GM12872 (cell line): ENCODE data around the gene NHSL2.

Experiments used
- TF ChIP-seq, protein P1 (sequence below): IDR thresholded peaks from 3 replicates; pipeline ENCODE4 v1.5.1; 2011; ENCODE audit warnings: low read depth, mild to moderate bottlenecking, low read length, moderate library complexity; ENCODE audit not compliant: insufficient read depth

The NHSL2 gene

DNA sequence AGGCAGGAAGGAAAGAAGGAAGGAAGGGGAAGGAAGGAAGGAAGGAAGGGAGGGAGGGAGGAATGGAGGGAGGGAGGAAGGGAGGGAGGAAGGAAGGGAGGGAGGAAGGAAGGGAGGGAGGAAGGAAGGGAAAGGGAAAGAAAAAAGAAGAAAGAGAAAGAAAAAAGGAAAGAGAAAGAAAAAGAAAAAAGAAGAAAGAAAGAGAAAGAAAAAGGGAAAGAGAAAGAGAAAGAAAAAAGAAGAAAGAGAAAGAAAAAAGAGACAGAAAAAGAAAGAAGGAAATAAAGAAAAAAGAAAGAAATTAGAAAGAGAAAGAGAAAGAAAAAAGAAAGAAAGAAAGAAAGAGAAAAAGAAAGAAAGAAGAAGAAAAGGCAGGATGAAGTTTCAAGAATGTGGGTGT is 15.0 kb upstream of the NHSL2 start:
- TF ChIP-seq, protein P1, sequence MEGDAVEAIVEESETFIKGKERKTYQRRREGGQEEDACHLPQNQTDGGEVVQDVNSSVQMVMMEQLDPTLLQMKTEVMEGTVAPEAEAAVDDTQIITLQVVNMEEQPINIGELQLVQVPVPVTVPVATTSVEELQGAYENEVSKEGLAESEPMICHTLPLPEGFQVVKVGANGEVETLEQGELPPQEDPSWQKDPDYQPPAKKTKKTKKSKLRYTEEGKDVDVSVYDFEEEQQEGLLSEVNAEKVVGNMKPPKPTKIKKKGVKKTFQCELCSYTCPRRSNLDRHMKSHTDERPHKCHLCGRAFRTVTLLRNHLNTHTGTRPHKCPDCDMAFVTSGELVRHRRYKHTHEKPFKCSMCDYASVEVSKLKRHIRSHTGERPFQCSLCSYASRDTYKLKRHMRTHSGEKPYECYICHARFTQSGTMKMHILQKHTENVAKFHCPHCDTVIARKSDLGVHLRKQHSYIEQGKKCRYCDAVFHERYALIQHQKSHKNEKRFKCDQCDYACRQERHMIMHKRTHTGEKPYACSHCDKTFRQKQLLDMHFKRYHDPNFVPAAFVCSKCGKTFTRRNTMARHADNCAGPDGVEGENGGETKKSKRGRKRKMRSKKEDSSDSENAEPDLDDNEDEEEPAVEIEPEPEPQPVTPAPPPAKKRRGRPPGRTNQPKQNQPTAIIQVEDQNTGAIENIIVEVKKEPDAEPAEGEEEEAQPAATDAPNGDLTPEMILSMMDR, result no peak

DNA sequence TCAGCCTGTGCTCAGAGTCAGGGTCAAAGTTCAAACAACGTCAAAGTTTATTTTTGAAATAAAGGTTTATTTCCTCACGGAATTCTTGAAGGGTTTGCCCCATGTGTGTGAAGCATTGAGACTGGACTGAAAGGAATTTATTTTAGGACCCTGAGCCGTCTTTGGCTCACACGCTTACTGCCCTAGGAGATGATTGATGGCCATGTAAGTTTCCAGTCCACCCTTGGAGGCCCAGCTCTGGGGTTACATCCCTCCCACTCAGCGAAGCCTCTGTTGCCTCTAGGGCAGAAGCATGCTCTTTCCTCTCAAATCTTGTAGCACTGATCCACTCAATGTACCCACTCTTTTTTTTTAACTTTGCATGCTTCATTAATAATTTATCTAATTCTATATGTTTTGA is 4.5 kb upstream of the NHSL2 start:
- TF ChIP-seq, protein P1, result no peak

DNA sequence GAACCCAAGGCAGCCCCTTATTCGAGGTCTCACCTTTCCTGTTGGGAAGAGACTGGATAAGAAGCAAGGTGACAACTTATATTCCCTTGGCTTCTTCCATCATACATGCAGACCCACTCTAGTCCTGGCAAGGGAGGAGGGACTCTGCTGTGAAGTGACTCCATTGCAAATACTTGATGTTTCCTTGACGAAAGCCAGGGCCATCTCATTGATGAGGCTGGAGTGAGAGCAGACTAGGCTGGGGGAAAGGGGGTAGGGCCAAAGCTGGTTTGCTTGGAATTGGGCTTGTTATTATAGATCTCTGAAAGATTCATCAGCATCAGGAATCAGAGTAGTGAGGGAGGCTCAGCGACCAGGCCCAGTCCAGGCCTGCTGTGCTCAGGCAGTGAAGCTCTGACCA is 2.3 kb upstream of the NHSL2 start:
- TF ChIP-seq, protein P1, result no peak

GRCh38 chrX:71909956-71910355 is 689 bp upstream of the NHSL2 start:
- TF ChIP-seq, protein P1, result no peak

GRCh38 chrX:71910986-71911730 is 513 bp downstream of the NHSL2 start:
- TF ChIP-seq, protein P1, result 0 out of 3 replicates have a peak, but pooled peaks have one; percentile 13

DNA sequence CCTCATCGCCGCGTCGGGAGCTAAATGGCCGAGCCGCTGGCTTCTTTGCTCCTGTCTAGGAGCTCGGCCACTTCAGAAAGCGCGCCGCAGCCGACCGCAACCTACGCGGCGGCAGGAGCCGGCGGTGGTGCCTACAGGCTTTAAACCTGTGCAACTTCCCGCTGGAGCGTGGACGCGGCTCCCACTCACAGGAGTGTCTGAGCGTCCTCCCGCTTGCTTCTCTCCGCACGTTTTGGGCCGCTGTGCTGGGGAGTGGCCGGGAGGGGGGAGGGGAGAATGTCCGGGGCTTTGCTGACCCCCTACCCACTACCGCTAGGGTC is 1.0 kb downstream of the NHSL2 start:
- TF ChIP-seq, protein P1, result no peak

- TF ChIP-seq, protein P1, result no peak
These were observed 1.5 kb downstream of the NHSL2 start for GRCh38 chrX:71912156-71912555.
